Measurements from ENCODE around the gene STARD13.

DNA sequence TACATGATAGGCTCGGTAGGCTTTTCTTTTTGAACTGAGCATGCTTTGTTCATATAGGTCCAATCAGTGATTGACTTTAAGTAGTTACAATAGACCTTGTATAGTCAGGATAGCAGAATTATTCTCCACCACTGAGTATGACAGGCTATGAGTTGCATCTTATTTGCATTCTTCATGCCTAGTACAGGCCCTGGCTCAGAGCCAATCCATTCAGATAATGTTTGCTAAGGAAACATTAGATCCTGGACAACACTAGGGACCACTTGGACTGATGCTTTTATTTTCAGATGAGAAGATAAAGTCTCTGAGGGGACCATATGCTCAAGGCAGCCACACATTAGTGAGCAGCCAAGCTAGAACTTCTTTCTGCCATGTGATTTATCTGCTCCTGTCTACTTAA, 135.4 kb downstream of the STARD13 start:
- no peak for TF ChIP-seq POLR2A (IDR thresholded peaks at IDR 0.05)
- TF ChIP-seq, protein P1, sequence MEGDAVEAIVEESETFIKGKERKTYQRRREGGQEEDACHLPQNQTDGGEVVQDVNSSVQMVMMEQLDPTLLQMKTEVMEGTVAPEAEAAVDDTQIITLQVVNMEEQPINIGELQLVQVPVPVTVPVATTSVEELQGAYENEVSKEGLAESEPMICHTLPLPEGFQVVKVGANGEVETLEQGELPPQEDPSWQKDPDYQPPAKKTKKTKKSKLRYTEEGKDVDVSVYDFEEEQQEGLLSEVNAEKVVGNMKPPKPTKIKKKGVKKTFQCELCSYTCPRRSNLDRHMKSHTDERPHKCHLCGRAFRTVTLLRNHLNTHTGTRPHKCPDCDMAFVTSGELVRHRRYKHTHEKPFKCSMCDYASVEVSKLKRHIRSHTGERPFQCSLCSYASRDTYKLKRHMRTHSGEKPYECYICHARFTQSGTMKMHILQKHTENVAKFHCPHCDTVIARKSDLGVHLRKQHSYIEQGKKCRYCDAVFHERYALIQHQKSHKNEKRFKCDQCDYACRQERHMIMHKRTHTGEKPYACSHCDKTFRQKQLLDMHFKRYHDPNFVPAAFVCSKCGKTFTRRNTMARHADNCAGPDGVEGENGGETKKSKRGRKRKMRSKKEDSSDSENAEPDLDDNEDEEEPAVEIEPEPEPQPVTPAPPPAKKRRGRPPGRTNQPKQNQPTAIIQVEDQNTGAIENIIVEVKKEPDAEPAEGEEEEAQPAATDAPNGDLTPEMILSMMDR (IDR thresholded peaks at IDR 0.05): no peak
